Middle frontal gyrus (tissue), 1 donor: ENCODE measurements around the gene MARCHF3.
"Not testable (repeated sequence)": the region's sequence is repeated elsewhere in the genome, so short reads cannot be mapped to it uniquely, and the experiment has no call there.

Experiments
- DNase-seq: peaks from one replicate; pipeline ENCODE4 v3.0.0-alpha.2; 2015; ENCODE audit warnings: low spot score; ENCODE audit errors: extremely low spot score

Gene MARCHF3

GRCh38 chr5:127012916-127013315 lies 17.4 kb downstream of the MARCHF3 start:
- DNase-seq: no peak

- no peak for DNase-seq
Observed at GRCh38 chr5:127011961-127012644, 18.3 kb downstream of the MARCHF3 start.

GRCh38 chr5:127011153-127011552 lies 19.2 kb downstream of the MARCHF3 start:
- no peak for DNase-seq

GRCh38 chr5:127010362-127010761 lies 20.0 kb downstream of the MARCHF3 start:
- DNase-seq: no peak

- no peak for DNase-seq
Observed at GRCh38 chr5:127009784-127010183, 20.6 kb downstream of the MARCHF3 start.

GRCh38 chr5:127008300-127008975 lies 21.9 kb downstream of the MARCHF3 start:
- DNase-seq: no peak

GRCh38 chr5:127007522-127007921 lies 22.8 kb downstream of the MARCHF3 start:
- DNase-seq: no peak

- no peak for DNase-seq
Observed at GRCh38 chr5:127006744-127007143, 23.6 kb downstream of the MARCHF3 start.

GRCh38 chr5:127005282-127005681 lies 25.1 kb downstream of the MARCHF3 start:
- DNase-seq: not testable (repeated sequence)

GRCh38 chr5:127004721-127005120 lies 25.6 kb downstream of the MARCHF3 start:
- DNase-seq: no peak

GRCh38 chr5:127003798-127004495 lies 26.4 kb downstream of the MARCHF3 start:
- DNase-seq: no peak

GRCh38 chr5:127002390-127002789 lies 28.0 kb downstream of the MARCHF3 start:
- DNase-seq: no peak

GRCh38 chr5:127001621-127002296 lies 28.6 kb downstream of the MARCHF3 start:
- no peak for DNase-seq

GRCh38 chr5:126998895-126999570 lies 31.3 kb downstream of the MARCHF3 start:
- DNase-seq: no peak

- DNase-seq: no peak
Observed at GRCh38 chr5:126998201-126998631, 32.1 kb downstream of the MARCHF3 start.

- no peak for DNase-seq
Observed at GRCh38 chr5:126995689-126996088, 34.7 kb downstream of the MARCHF3 start.

- no peak for DNase-seq
Observed at GRCh38 chr5:126995039-126995438, 35.3 kb downstream of the MARCHF3 start.

- no peak for DNase-seq
Observed at GRCh38 chr5:126994485-126994884, 35.9 kb downstream of the MARCHF3 start.

GRCh38 chr5:126988021-126988569 lies 42.3 kb downstream of the MARCHF3 start:
- DNase-seq: no peak

- no peak for DNase-seq
Observed at GRCh38 chr5:126987271-126987899, 43.0 kb downstream of the MARCHF3 start.
